Measurements from ENCODE around the gene NELL1. TPM values are rescaled to one million over a fixed set of nuclear protein-coding genes. Genes with fewer than 3 reads are reported as not detected.

Gene NELL1
- total RNA-seq, 1 experiment from 2014 or later: not detected

DNA sequence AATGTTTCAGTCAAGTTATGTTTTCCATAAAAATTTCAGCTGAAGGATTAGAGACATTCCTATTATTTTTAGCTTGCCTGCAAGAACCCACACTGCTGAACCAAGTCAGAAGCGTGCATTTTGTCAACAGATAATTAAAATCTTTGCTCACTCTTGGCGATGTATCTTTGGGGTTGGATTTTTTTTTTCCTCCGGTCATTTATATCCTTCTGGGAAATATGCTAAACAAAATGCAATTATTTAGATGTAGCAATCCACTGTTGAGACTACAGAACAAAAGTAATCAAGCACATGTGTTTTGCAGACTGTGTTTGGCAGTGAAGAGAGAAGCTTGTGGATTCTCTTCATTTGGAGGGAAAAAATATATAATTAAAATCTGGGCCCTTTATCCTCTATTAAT is 15.3 kb upstream of the NELL1 start:
- no peak overlapping the region for H2AFZ ChIP-seq (ENCODE audit: low read length)
- no peaks in the 10 kb centered on the region for H3F3A ChIP-seq (ENCODE audit: low read length, unreplicated experiment)
- no peak for DNase-seq
- no peak for ATAC-seq
- no peaks in the 10 kb centered on the region for H3K9me3 ChIP-seq (ENCODE audit: low read length)
- H3K9ac ChIP-seq (ENCODE audit: low read length): no peak overlapping the region
- H3K27me3 ChIP-seq (ENCODE audit: low read length): peaks cover 34% of the 10 kb centered on the region; the same call in 1 of the 2 replicates
- H4K20me1 ChIP-seq (ENCODE audit: low read length): no peaks in the 10 kb centered on the region
- no peaks in the 10 kb centered on the region for H3K9me2 ChIP-seq (replicated peaks; ENCODE audit: low read length)
- BruUV-seq (replicated peaks): no TSS peak
- no peak overlapping the region for H3K27ac ChIP-seq (ENCODE audit: low read length)
- no peaks in the 10 kb centered on the region for H3K79me2 ChIP-seq (ENCODE audit: low read length)
- H3K4me3 ChIP-seq (ENCODE audit: low read length): no peak overlapping the region
- POLR2A ChIA-PET (ENCODE audit: unreplicated experiment): no interaction called here
- intact Hi-C loops (cut with micrococcal nuclease): no loop called here
- H3K36me3 ChIP-seq (ENCODE audit: low read depth, low read length): no peaks in the 10 kb centered on the region
- H3K4me1 ChIP-seq (ENCODE audit: insufficient read depth, low read length): no peaks in the 10 kb centered on the region
- CTCF ChIA-PET: no interaction called here
- H3K4me2 ChIP-seq (ENCODE audit: low read length): no peak overlapping the region
- TF ChIP-seq CTCF (conservative IDR thresholded peaks at IDR 0.05; ENCODE audit: low read depth, low read length) (no peak), EZH2 (IDR thresholded peaks at IDR 0.05; ENCODE audit: low read length, unreplicated experiment) (no peak), EZH2phosphoT487 (IDR thresholded peaks at IDR 0.05; ENCODE audit: borderline replicate concordance, low read length) (no peak)

DNA sequence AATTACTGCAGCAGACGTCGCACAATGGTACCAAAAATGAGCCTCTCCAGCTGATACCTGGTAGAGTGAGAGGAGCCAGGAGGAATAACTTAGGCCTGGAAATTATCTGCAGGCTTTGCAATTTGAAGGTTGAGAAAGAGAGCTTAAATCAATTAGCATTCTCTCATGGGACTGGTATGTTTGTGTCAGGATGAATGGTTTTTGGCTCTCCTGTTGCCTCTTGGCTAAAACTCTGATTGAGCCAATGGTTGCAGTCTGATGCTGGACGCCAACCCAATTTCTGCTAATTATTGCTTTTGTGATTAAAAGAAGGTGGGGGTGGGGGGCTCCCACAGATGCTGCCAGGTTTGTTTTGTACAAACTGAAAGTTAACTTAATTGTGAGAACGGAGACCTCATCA is 12.5 kb upstream of the NELL1 start:
- no peaks in the 10 kb centered on the region for H3K4me1 ChIP-seq (ENCODE audit: insufficient read depth, low read length)
- intact Hi-C loops (cut with micrococcal nuclease): no loop called here
- no TSS peak for BruUV-seq (replicated peaks)
- H4K20me1 ChIP-seq (ENCODE audit: low read length): no peaks in the 10 kb centered on the region
- no peaks in the 10 kb centered on the region for H3K9me3 ChIP-seq (ENCODE audit: low read length)
- H3K9ac ChIP-seq (ENCODE audit: low read length): no peak overlapping the region
- no peak for TF ChIP-seq CTCF (conservative IDR thresholded peaks at IDR 0.05; ENCODE audit: low read depth, low read length)
- no peak for TF ChIP-seq EZH2 (IDR thresholded peaks at IDR 0.05; ENCODE audit: low read length, unreplicated experiment)
- TF ChIP-seq EZH2phosphoT487 (IDR thresholded peaks at IDR 0.05; ENCODE audit: borderline replicate concordance, low read length): no peak
- no peaks in the 10 kb centered on the region for H3F3A ChIP-seq (ENCODE audit: low read length, unreplicated experiment)
- H3K36me3 ChIP-seq (ENCODE audit: low read depth, low read length): no peaks in the 10 kb centered on the region
- no peaks in the 10 kb centered on the region for H3K9me2 ChIP-seq (replicated peaks; ENCODE audit: low read length)
- H3K27me3 ChIP-seq (ENCODE audit: low read length): peaks cover 32% of the 10 kb centered on the region; the same call in 1 of the 2 replicates
- ChIA-PET CTCF (no interaction called here), POLR2A (ENCODE audit: unreplicated experiment) (no interaction called here)
- H3K79me2 ChIP-seq (ENCODE audit: low read length): no peaks in the 10 kb centered on the region
- no peak overlapping the region for H3K27ac ChIP-seq (ENCODE audit: low read length)
- ATAC-seq (no peak), DNase-seq (no peak)
- no peak overlapping the region for H3K4me3 ChIP-seq (ENCODE audit: low read length)
- no peak overlapping the region for H2AFZ ChIP-seq (ENCODE audit: low read length)
- H3K4me2 ChIP-seq (ENCODE audit: low read length): no peak overlapping the region

DNA sequence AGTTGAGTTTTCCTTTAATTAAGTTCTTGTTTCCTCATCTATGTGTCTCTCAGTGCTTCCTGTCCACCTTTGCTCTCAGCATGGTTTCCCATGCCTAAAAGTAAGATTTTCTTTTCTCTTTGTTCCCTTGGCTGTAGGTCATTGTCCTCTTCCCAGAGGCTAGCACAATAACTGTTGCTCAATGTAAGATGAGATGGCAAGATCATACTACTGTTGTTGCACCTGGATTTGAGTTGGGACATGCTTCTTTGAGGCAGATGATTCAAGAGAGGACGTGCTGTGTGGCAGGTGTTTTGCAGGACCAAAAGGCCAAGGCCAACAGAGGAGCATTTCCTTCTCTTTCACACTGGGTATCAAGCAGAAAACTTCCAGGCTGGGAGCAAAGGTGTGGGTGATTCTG is 11.3 kb upstream of the NELL1 start:
- Histone ChIP-seq H3K27me3 (ENCODE audit: low read length) (peaks cover 21% of the 10 kb centered on the region; the same call in 1 of the 2 replicates), H3K9me2 (replicated peaks; ENCODE audit: low read length) (no peaks in the 10 kb centered on the region), H3K9ac (ENCODE audit: low read length) (no peak overlapping the region), H3K4me1 (ENCODE audit: insufficient read depth, low read length) (no peaks in the 10 kb centered on the region), H4K20me1 (ENCODE audit: low read length) (no peaks in the 10 kb centered on the region), H3K9me3 (ENCODE audit: low read length) (no peaks in the 10 kb centered on the region), H3K79me2 (ENCODE audit: low read length) (no peaks in the 10 kb centered on the region), H3K4me3 (ENCODE audit: low read length) (no peak overlapping the region), H3K4me2 (ENCODE audit: low read length) (no peak overlapping the region), H3F3A (ENCODE audit: low read length, unreplicated experiment) (no peaks in the 10 kb centered on the region), H2AFZ (ENCODE audit: low read length) (no peak overlapping the region), H3K27ac (ENCODE audit: low read length) (no peak overlapping the region), H3K36me3 (ENCODE audit: low read depth, low read length) (no peaks in the 10 kb centered on the region)
- no peak for ATAC-seq
- intact Hi-C loops (cut with micrococcal nuclease): no loop called here
- DNase-seq: no peak
- ChIA-PET CTCF (no interaction called here), POLR2A (ENCODE audit: unreplicated experiment) (no interaction called here)
- no TSS peak for BruUV-seq (replicated peaks)
- no peak for TF ChIP-seq CTCF (conservative IDR thresholded peaks at IDR 0.05; ENCODE audit: low read depth, low read length)
- no peak for TF ChIP-seq EZH2phosphoT487 (IDR thresholded peaks at IDR 0.05; ENCODE audit: borderline replicate concordance, low read length)
- TF ChIP-seq EZH2 (IDR thresholded peaks at IDR 0.05; ENCODE audit: low read length, unreplicated experiment): no peak
